AG04450 (cell line): Measurements from ENCODE around the gene GPS1. TPM values are rescaled to one million over a fixed set of nuclear protein-coding genes. Genes with fewer than 3 reads are reported as not detected.

Source experiments
- CTCF ChIA-PET: fragments of 300-600, 350-600 bp; formaldehyde crosslinking; extraction: SDS; loops from one replicate; lab custom pipeline; 2022; ENCODE audit warnings: antibody characterized with exemption, inconsistent platforms; lab: Charles Lee
- POLR2A ChIA-PET: fragments of 350-600 bp; formaldehyde crosslinking; extraction: SDS; loops from one replicate; lab custom pipeline; 2021; ENCODE audit warnings: antibody characterized with exemption, inconsistent platforms; lab: Yijun Ruan, JAX
- DNase-seq: peaks from one replicate; pipeline ENCODE4 v3.0.0-alpha.2; 2011; ENCODE audit warnings: low read depth, low spot score
- H3K27ac ChIP-seq: one replicate; pipeline ENCODE4 v1.5.1; 2012; ENCODE audit warnings: low read depth, low read length, control low read depth
- H3K27me3 ChIP-seq: one replicate; pipeline ENCODE4 v1.6.0; 2012; ENCODE audit warnings: low read length; ENCODE audit not compliant: control insufficient read depth, insufficient read depth
- H3K4me3 ChIP-seq: 2 replicates; pipeline ENCODE4 v1.5.1; 2011; ENCODE audit warnings: mild to moderate bottlenecking, low read depth, low read length, control low read depth
- H3K9me3 ChIP-seq: 2 replicates; pipeline ENCODE4 v1.5.1; 2012; ENCODE audit warnings: low read length; ENCODE audit not compliant: control insufficient read depth, insufficient read depth
- CTCF ChIP-seq: IDR thresholded peaks from 2 replicates; pipeline ENCODE4 v1.5.1; 2011; ENCODE audit warnings: low read depth, low read length, control low read depth, inconsistent platforms
- polyA plus RNA-seq: library from polyadenylated mRNA; depleted of rRNA; stranded (reverse); fragments of >200 nt; gene quantifications from 2 replicates; pipeline ENCODE4 v1.2.3, GENCODE V29; 2011

The GPS1 gene
- polyA plus RNA-seq, 1 experiment, result 63.1 TPM

- no peak overlapping the region for H3K27ac ChIP-seq
- no peak for TF ChIP-seq CTCF
- ChIA-PET POLR2A (interaction anchor here (0.6 to 1.0 kb wide), 3 partner anchors 10 to 50 kb away, joined by 3 read pairs; partner anchors contain the start of genes DUS1L and RAC3), CTCF (no interaction called here)
- no peaks in the 10 kb centered on the region for H3K27me3 ChIP-seq
- H3K9me3 ChIP-seq, result no peaks in the 10 kb centered on the region; the same call in 1 of the 2 replicates
- H3K4me3 ChIP-seq, result no peak overlapping the region
- DNase-seq, result no peak
These were observed 30.3 kb downstream of the GPS1 start for GRCh38 chr17:82081966-82082365.

DNA sequence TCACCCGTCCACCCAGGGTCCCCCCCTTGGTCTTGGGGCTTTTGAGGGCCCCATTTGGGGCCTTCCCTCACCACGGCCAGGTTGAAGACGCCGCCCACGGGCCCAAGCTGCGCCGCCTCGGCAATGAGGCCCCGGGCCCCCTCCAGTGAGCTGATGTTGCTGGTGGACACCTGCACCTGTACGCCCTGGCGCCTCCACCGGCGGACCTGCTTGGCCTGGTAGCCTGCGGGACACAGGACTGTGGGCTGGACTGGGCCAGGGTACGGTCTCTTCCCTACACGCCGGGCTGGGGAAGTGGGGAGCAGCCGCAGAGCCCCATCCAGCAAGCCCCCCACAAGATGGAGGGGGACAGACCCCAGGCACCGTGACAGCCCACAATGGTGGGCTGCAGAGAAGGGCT, 30.8 kb downstream of the GPS1 start:
- DNase-seq, result no peak
- ChIA-PET POLR2A (interaction anchor here (1.0 kb wide), 1 partner anchor 17 kb away, joined by 3 read pairs; the partner anchor contains the start of gene DUS1L), CTCF (no interaction called here)
- no peak overlapping the region for H3K27ac ChIP-seq
- no peaks in the 10 kb centered on the region; the same call in 1 of the 2 replicates for H3K9me3 ChIP-seq
- no peak for TF ChIP-seq CTCF
- no peak overlapping the region for H3K4me3 ChIP-seq
- H3K27me3 ChIP-seq, result no peaks in the 10 kb centered on the region

DNA sequence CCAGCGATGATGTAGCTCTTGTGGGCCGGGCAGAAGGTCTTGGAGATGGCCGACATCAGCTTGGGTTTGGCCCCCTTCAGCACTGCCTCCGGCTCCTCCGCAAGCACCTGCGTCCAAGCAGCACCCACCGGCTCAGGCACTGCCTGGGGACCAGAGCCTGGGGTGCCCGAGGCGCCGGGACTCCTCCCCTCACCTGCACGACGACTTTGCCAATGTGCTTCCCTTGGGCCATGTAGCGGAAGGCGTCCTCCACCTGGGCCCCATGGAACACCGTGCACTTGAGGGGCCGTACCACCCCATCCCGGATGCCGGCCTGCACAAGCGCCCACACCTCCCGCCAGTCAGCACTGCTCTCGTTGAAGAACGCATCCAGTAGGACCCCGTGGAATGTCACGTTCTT, 31.3 kb downstream of the GPS1 start:
- no peaks in the 10 kb centered on the region; the same call in 1 of the 2 replicates for H3K9me3 ChIP-seq
- no peak overlapping the region for H3K27ac ChIP-seq
- ChIA-PET CTCF (interaction anchor here (0.6 kb wide), 1 partner anchor 10 kb away, joined by 3 read pairs; no protein-coding TSS in a partner anchor), POLR2A (interaction anchor here (1.0 kb wide), 1 partner anchor 18 kb away, joined by 3 read pairs; the partner anchor contains the start of gene DUS1L)
- H3K27me3 ChIP-seq, result no peaks in the 10 kb centered on the region
- no peak for TF ChIP-seq CTCF
- no peak overlapping the region for H3K4me3 ChIP-seq
- DNase-seq, result no peak

DNA sequence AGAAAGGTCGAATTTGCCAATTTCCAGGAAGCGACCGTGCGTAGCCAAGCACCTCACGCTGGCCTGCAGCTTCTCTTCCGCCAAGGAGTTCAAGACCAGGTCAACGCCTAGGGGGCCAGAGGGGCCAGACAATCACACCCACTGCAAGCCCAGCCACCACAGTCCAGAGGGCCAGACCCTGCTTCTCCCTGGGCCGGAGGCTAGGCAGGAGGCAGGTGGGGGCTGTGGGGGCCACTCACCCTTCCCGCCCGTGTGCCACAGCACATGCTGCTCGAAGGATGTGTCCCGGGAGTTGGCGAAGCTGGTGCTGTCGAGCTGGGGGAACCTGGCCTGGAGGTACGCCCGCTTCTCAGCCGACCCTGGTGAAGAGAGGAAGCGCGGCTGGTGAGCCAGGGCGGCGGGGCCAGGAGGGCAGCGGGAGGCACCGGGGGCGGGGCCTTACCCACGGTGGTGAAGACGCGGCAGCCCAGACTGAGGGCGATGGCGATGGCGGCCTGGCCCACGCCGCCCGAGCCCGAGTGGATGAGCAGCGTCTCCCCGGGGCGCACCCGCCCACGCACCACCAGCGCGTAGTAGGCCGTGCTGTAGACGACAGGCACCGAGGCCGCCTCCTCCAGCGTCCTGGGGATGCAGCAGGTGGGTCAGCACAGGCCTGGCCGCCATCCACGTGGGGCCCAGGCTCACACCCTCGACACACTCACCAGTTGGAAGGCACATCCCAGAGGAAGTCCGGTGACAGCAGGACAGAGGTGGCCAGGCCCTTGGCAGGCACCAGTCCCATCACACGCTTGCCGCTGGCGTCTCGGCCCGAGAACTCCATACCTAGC, 32.0 kb downstream of the GPS1 start:
- Histone ChIP-seq H3K9me3 (no peaks in the 10 kb centered on the region; the same call in 1 of the 2 replicates), H3K4me3 (no peak overlapping the region), H3K27ac (no peak overlapping the region), H3K27me3 (no peaks in the 10 kb centered on the region)
- CTCF ChIA-PET, result interaction anchor here (0.6 kb wide), 1 partner anchor 11 kb away, joined by 3 read pairs; no protein-coding TSS in a partner anchor
- DNase-seq, result no peak
- POLR2A ChIA-PET, result no interaction called here
- TF ChIP-seq CTCF, result no peak
